HepG2 (cell line): ENCODE data around the gene COL18A1. TPM values are rescaled to one million over a fixed set of nuclear protein-coding genes. Genes with fewer than 3 reads are reported as not detected.

Experiments used
- ATAC-seq: fragments of 200-7000 bp; cut with Tn5 transposase; 3 replicates; pipeline ENCODE4 v1.9.1; 2020; ENCODE audit warnings: mild to moderate bottlenecking, moderate library complexity
- BruUV-seq: library from RNA; stranded (reverse); fragments of 400-500 nt; replicated peaks from 2 replicates; lab custom pipeline; 2021; lab: Mats Ljungman, UMichigan
- CTCF ChIA-PET: fragments of 300-600 bp; formaldehyde crosslinking; extraction: SDS; loops from one replicate; lab custom pipeline; 2021; ENCODE audit warnings: low total read pairs, inconsistent platforms, low intra/inter-chr PET ratio; lab: Yijun Ruan, JAX
- POLR2A ChIA-PET: fragments of 350-600 bp; sonication (Branson Sonifier 250); formaldehyde crosslinking; loops from one replicate; lab custom pipeline; 2020; ENCODE audit warnings: antibody characterized with exemption, inconsistent platforms; lab: Yijun Ruan, JAX
- DNase-seq: peaks from one replicate; pipeline ENCODE4 v3.0.0-alpha.2; 2015; ENCODE audit warnings: low spot score
- FAIRE-seq: peaks from 3 replicates; lab custom pipeline; 2011; peaks lifted over from hg19 to GRCh38; lab: Jason Lieb, UNC
- H2AFZ ChIP-seq: one replicate; pipeline ENCODE4 v1.6.1; 2011; ENCODE audit warnings: low read length, inconsistent platforms
- H3K27ac ChIP-seq: fragments of 300-600 bp; 3 replicates; pipeline ENCODE4 v1.8.0; 2011; ENCODE audit warnings: mixed run types, mild to moderate bottlenecking, mixed read lengths, low read length, inconsistent platforms; ENCODE audit not compliant: insufficient read depth; ENCODE audit errors: extremely low read length
- H3K27me3 ChIP-seq, 2 experiments: fragments of 200-600 bp in 1 of 2; 2 replicates in 1 of 2; 3 replicates in 1 of 2; pipeline versions ENCODE4 v1.6.0 to v1.8.0; 2011; ENCODE audit warnings: low read length in 2 of 2, mild to moderate bottlenecking in 2 of 2, moderate library complexity in 2 of 2, inconsistent platforms in 1 of 2; ENCODE audit not compliant: insufficient read depth in 2 of 2, control insufficient read depth in 1 of 2
- H3K36me3 ChIP-seq, 2 experiments: fragments of 200-600 bp in 1 of 2; replicated peaks in 1 of 2; 2 replicates in 1 of 2; 3 replicates in 1 of 2; pipeline versions ENCODE4 v1.5.1 to v1.8.0; 2011; ENCODE audit warnings: low read length in 2 of 2, inconsistent platforms in 1 of 2; ENCODE audit not compliant: insufficient read depth in 2 of 2, control insufficient read depth in 1 of 2
- H3K4me1 ChIP-seq: 2 replicates; pipeline ENCODE4 v1.5.1; 2012; ENCODE audit warnings: low read length, inconsistent platforms; ENCODE audit not compliant: insufficient read depth
- H3K4me2 ChIP-seq: 2 replicates; pipeline ENCODE4 v1.6.0; 2011; ENCODE audit warnings: low read depth, low read length, inconsistent platforms
- H3K4me3 ChIP-seq, 3 experiments: fragments of 200-600 bp in 1 of 3; sonication (generic), shearing (Covaris generic) in 1 of 3; replicated peaks in 1 of 3; 2 replicates each; pipeline ENCODE4 v1.5.1; 2011 to 2016; ENCODE audit warnings: low read length in 3 of 3, inconsistent platforms in 2 of 3, low read depth in 2 of 3, mild to moderate bottlenecking in 2 of 3, control low read depth in 1 of 3, mixed read lengths in 1 of 3; ENCODE audit not compliant: insufficient read depth in 1 of 3
- H3K79me2 ChIP-seq: one replicate; pipeline ENCODE4 v1.6.1; 2011; ENCODE audit warnings: low read length, inconsistent platforms; ENCODE audit not compliant: insufficient read depth
- H3K9ac ChIP-seq: 2 replicates; pipeline ENCODE4 v1.6.0; 2011; ENCODE audit warnings: mild to moderate bottlenecking, low read depth, low read length, inconsistent platforms; ENCODE audit not compliant: insufficient read depth
- H3K9me3 ChIP-seq: 2 replicates; pipeline ENCODE4 v1.5.1; 2012; ENCODE audit warnings: mild to moderate bottlenecking, low read length
- H4K20me1 ChIP-seq: 2 replicates; pipeline ENCODE4 v1.6.0; 2011; ENCODE audit warnings: inconsistent platforms, mild to moderate bottlenecking, low read length, moderate library complexity; ENCODE audit not compliant: insufficient read depth
- ASH2L ChIP-seq: fragments of 300-600, 200-600 bp; sonication (generic); IDR thresholded peaks from 2 replicates; pipeline ENCODE4 v1.7.0; 2017; ENCODE audit warnings: low read depth, mild to moderate bottlenecking, moderate library complexity, mixed read lengths, low read length; ENCODE audit not compliant: insufficient read length
- BRD4 ChIP-seq: sonication (generic); formaldehyde crosslinking; IDR thresholded peaks from 2 replicates; pipeline ENCODE4 v1.4.0; 2020; ENCODE audit warnings: missing genetic modification reagents
- GMEB1 ChIP-seq: sonication (generic); formaldehyde crosslinking; IDR thresholded peaks from 2 replicates; pipeline ENCODE4 v1.5.1; 2020; ENCODE audit warnings: missing genetic modification reagents, mild to moderate bottlenecking, borderline replicate concordance
- GTF3A ChIP-seq: sonication (generic); formaldehyde crosslinking; conservative IDR thresholded peaks from 2 replicates; pipeline ENCODE4 v1.4.0; 2020; ENCODE audit warnings: mild to moderate bottlenecking, missing genetic modification reagents
- HNRNPL ChIP-seq: fragments of 200-400 bp; formaldehyde crosslinking; IDR thresholded peaks from 2 replicates; pipeline ENCODE4 v1.6.1; 2017; ENCODE audit warnings: mild to moderate bottlenecking, low read depth, low read length
- ISL2 ChIP-seq: sonication (generic); formaldehyde crosslinking; IDR thresholded peaks from 2 replicates; pipeline ENCODE4 v1.5.0; 2020; ENCODE audit warnings: missing genetic modification reagents
- PHF21A ChIP-seq: sonication (generic); formaldehyde crosslinking; IDR thresholded peaks from 2 replicates; pipeline ENCODE4 v1.5.0; 2020; ENCODE audit warnings: mild to moderate bottlenecking, missing genetic modification reagents
- PHF5A ChIP-seq: IDR thresholded peaks from one replicate; pipeline ENCODE4 v1.6.1; 2018; ENCODE audit warnings: low read depth, missing genetic modification reagents; ENCODE audit not compliant: unreplicated experiment
- PREB ChIP-seq: sonication (generic); formaldehyde crosslinking; IDR thresholded peaks from 2 replicates; pipeline ENCODE4 v1.4.0; 2020; ENCODE audit warnings: missing genetic modification reagents
- TFDP2 ChIP-seq: sonication (generic); formaldehyde crosslinking; IDR thresholded peaks from 2 replicates; pipeline ENCODE4 v1.4.0; 2020; ENCODE audit warnings: missing genetic modification reagents
- ZNF503 ChIP-seq: sonication (generic); formaldehyde crosslinking; IDR thresholded peaks from 2 replicates; pipeline ENCODE4 v1.4.0; 2020; ENCODE audit warnings: missing genetic modification reagents
- ZNF574 ChIP-seq: sonication (generic); formaldehyde crosslinking; IDR thresholded peaks from 2 replicates; pipeline ENCODE4 v1.4.0; 2020; ENCODE audit warnings: missing genetic modification reagents
- ZNF615 ChIP-seq: sonication (generic); formaldehyde crosslinking; IDR thresholded peaks from 2 replicates; pipeline ENCODE4 v1.5.0; 2020; ENCODE audit warnings: mild to moderate bottlenecking, missing genetic modification reagents, borderline replicate concordance
- ZSCAN31 ChIP-seq: sonication (generic); formaldehyde crosslinking; IDR thresholded peaks from 2 replicates; pipeline ENCODE4 v1.5.0; 2020; ENCODE audit warnings: low read depth, mild to moderate bottlenecking, missing genetic modification reagents
- WGBS: methylation state at CpG from one replicate; pipeline ENCODE4 v1.1.6; 2017; ENCODE audit warnings: low lambda C conversion rate; 5-methylcytosine and 5-hydroxymethylcytosine counted together
- in situ Hi-C: cut with HindIII; loops from 2 replicates; pipeline ENCODE4 v1.10.0; 2017; ENCODE audit warnings: low pct_unique_long_range_greater_than_20kb; ENCODE audit not compliant: extremely low pct_ligation_motif_present
- intact Hi-C: fragments of 100-400 bp; cut with micrococcal nuclease; formaldehyde crosslinking; loops from one replicate; pipeline ENCODE4 v1.10.0; 2022; ENCODE audit not compliant: unreplicated experiment
- polyA plus RNA-seq, 8 experiments: library from polyadenylated mRNA; depleted of rRNA in 3 of 8; stranded (reverse) in 7 of 8; unstranded in 1 of 8; fragments of >200 nt; fragmentation: Illumina TruSeq in 4 of 8; extraction: Trizol in 4 of 8; gene quantifications; 2 replicates each; pipeline versions ENCODE4 v1.2.1 to v1.2.3, GENCODE V29; 2011 to 2016; ENCODE audit warnings: low read depth in 4 of 8, missing spikeins in 1 of 8, mixed read lengths in 1 of 8; ENCODE audit not compliant: insufficient read depth in 1 of 8
- total RNA-seq, 5 experiments: library from RNA; depleted of rRNA; stranded (reverse); fragments of >200 nt; fragmentation: Illumina TruSeq; extraction: Trizol; gene quantifications; 2 replicates each; pipeline ENCODE4 v1.2.3, GENCODE V29; 2016; ENCODE audit warnings: low read depth in 1 of 5

The COL18A1 gene
- total and polyA plus RNA-seq, 2 of the 13 experiments (the other 11 are each of a cell fraction or from before 2014, with no cell fraction given) = 79.0 to 102 TPM

- BruUV-seq = no TSS peak
- FAIRE-seq (peak; percentile 97), ATAC-seq (peak; percentile 92), DNase-seq (peak; percentile 92)
- Histone ChIP-seq H4K20me1 (no peaks in the 10 kb centered on the region), H3K27me3 (no peaks in the 10 kb centered on the region), H3K27ac (peak overlapping the region; percentile 86), H3K4me2 (peak overlapping the region; percentile 68), H2AFZ (no peak overlapping the region), H3K79me2 (peaks cover 4% of the 10 kb centered on the region), H3K9ac (peak overlapping the region; percentile 69), H3K9me3 (peaks cover 13% of the 10 kb centered on the region), H3K4me3 (peak overlapping the region in 1 of 3 experiments; percentile 42; a peak in 3 of 6 replicates), H3K36me3 (peaks cover 10 to 37% of the 10 kb centered on the region in 2 experiments), H3K4me1 (peaks cover 54% of the 10 kb centered on the region)
- ChIA-PET CTCF (no interaction called here), POLR2A (interaction anchor here (0.7 to 2.7 kb wide), 23 partner anchors 8 to 585 kb away, joined by 3 to 65 read pairs (median 4); partner anchors contain the start of genes POFUT2 and SLX9)
- intact Hi-C loops (no loop called here), in situ Hi-C loops (no loop called here)
- 89% methylated on average over 9 of the region's 29 CpGs for WGBS
- TF ChIP-seq GMEB1 = peak; percentile 60; the same call in 1 of the 2 replicates
- TF ChIP-seq ZNF574 (CRISPR knock-in tag) = peak; percentile 70
- peak; percentile 57; the same call in 1 of the 2 replicates for TF ChIP-seq ZSCAN31 (CRISPR knock-in tag)
- TF ChIP-seq PREB (CRISPR knock-in tag) = no peak
- no peak for TF ChIP-seq ZNF615 (CRISPR knock-in tag)
- peak; percentile 86 for TF ChIP-seq HNRNPL
- TF ChIP-seq BRD4 = peak; percentile 11; the same call in 1 of the 2 replicates
- peak; percentile 39 for TF ChIP-seq PHF21A (CRISPR knock-in tag)
- peak; percentile 19 for TF ChIP-seq PHF5A (CRISPR knock-in tag)
- no peak for TF ChIP-seq ZNF503
- 0 out of 2 replicates have a peak, but pooled peaks have one; percentile 44 for TF ChIP-seq GTF3A
- peak; percentile 57 for TF ChIP-seq TFDP2
- TF ChIP-seq ASH2L = peak; percentile 62
- peak; percentile 71; the same call in 1 of the 2 replicates for TF ChIP-seq ISL2 (CRISPR knock-in tag)
Measured at GRCh38 chr21:45525153-45525909, 120.4 kb downstream of the COL18A1 start.
